ENCODE measurements around the gene LRP1B.

DNA sequence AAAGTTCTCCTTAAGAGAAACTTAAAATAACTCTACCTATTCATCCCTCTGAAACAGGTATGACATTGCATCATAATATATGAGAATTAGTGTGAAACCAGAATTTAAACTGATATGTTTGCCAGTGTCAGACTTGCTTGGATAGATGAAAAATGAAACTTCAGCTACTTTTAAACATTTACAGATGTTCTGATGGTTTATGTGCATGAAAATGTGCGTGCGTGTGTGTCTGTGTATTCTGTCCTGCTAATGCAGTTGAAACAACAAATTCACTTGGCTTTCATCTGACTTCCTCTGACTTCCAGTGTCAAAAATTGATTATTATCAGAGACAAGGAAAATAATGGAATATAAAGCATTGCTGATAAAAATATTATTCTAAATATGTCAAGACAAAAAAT lies 719.4 kb downstream of the LRP1B start:
- TF ChIP-seq EP300 (conservative IDR thresholded peaks at IDR 0.05; ENCODE audit: poor library complexity, severe bottlenecking) (no peak), CTCF (IDR thresholded peaks at IDR 0.05; ENCODE audit: poor library complexity, severe bottlenecking) (no peak), POLR2AphosphoS5 (IDR thresholded peaks at IDR 0.05) (no peak), TAF1 (IDR thresholded peaks at IDR 0.05; ENCODE audit: low read depth) (no peak), MXI1 (conservative IDR thresholded peaks at IDR 0.05; ENCODE audit: poor library complexity, severe bottlenecking) (no peak), REST (IDR thresholded peaks at IDR 0.05; ENCODE audit: borderline replicate concordance) (no peak), RAD21 (conservative IDR thresholded peaks at IDR 0.05) (no peak), EZH2 (IDR thresholded peaks at IDR 0.05; ENCODE audit: borderline replicate concordance, insufficient read depth, low read length, poor library complexity, severe bottlenecking) (no peak)

Data from neural cell (in vitro differentiated cells).